ENCODE measurements around the gene GOLGA6B. TPM values are rescaled to one million over a fixed set of nuclear protein-coding genes. Genes with fewer than 3 reads are reported as not detected.
A peak's percentile ranks its signal among the peaks of the same experiment; 100 is the strongest.
"Not testable (repeated sequence)": the region's sequence is repeated elsewhere in the genome, so short reads cannot be mapped to it uniquely, and the experiment has no call there.

The GOLGA6B gene
- total RNA-seq, 2 experiments from 2014 or later: not detected

- DNase-seq: peak; percentile 77
- H3K4me3 Mint-ChIP-seq; POLR2A ChIA-PET; H3K4me1 Mint-ChIP-seq; CTCF ChIA-PET; H3K9me3 Mint-ChIP-seq; H3K27ac Mint-ChIP-seq; H3K36me3 Mint-ChIP-seq (ENCODE audit: low read depth); H3K27me3 Mint-ChIP-seq: not testable (repeated sequence)
Observed at GRCh38 chr15:72636519-72637282, 17.8 kb upstream of the GOLGA6B start.

DNA sequence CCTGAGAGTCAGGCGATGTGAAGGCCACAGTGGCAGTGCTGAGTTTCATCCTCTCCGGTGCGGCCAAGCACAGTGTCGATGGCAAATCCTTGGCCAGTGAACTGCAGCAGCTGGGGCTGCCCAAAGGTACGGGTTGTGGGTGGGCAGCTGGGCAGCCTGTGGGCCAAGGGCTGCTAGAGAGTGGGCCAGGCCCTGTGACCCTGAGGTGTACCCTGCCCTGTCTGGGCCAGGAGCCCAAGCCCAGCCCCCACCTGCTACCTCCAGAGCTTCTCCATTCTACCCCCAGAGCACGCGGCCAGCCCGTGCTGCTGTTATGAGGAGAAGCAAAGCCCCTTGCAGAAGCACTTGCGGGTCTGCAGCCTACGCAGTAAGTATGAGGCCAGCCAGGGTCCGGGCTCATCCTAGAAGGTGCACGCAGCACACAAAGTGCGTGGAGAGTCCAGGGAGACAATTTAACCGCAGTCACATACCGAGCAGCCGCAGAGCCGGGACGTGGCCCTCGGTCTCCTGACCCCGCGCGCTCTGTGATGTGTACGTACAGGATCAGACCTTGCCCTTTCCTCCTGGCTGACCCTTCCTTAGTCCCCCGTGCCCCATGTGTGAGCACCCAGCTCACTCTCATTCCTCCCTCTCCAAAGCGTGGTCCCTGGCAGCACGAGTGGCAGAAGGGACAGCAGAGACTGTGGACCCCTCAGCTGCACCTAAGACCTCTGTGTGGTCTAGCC lies 14.6 kb upstream of the GOLGA6B start:
- H3K9me3 Mint-ChIP-seq; H3K27ac Mint-ChIP-seq; POLR2A ChIA-PET; H3K36me3 Mint-ChIP-seq (ENCODE audit: low read depth); H3K4me3 Mint-ChIP-seq; CTCF ChIA-PET; H3K4me1 Mint-ChIP-seq; H3K27me3 Mint-ChIP-seq; DNase-seq: not testable (repeated sequence)

GRCh38 chr15:72642271-72642670 lies 12.2 kb upstream of the GOLGA6B start:
- H3K27me3 Mint-ChIP-seq, H3K9me3 Mint-ChIP-seq, CTCF ChIA-PET: not testable (repeated sequence)

DNA sequence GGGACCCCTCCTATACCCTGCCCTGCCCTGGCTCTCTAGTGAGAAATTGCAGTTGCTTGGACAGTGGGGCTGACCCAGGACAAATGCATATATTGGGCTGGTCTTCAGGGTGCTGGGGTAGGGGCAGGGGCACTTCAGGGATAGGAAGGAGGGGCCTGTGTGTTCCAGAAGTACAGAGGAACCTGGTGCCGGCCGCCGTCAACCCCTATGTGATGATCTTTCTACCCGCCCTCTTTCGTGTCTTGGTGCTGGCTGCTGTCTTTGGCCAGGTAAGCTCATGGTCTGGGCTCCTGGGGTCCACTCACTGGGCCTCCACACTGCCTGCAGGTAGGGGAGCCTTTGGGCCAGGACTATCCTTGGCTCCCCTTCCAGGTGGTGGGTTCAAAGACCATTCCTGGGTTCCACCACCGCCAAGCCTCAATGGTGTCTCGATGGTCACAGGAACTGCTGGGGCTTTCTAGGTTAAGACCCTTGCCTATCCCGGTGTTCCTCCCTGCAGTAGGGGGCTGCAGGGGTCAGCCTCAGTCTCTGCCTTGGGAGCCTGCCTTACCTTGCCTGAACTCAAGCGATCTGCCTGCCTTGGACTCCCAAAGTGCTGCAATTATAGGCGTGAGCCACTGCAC lies 5.8 kb upstream of the GOLGA6B start:
- not testable (repeated sequence) for H3K27ac Mint-ChIP-seq

More at GRCh38 chr15:72642271-72642670, 12.2 kb upstream of the GOLGA6B start:
- H3K36me3 Mint-ChIP-seq (ENCODE audit: low read depth); H3K27ac Mint-ChIP-seq; H3K4me3 Mint-ChIP-seq; POLR2A ChIA-PET; H3K4me1 Mint-ChIP-seq; DNase-seq: not testable (repeated sequence)

GRCh38 chr15:72656014-72656413 lies 1.5 kb downstream of the GOLGA6B start:
- H3K36me3 Mint-ChIP-seq (ENCODE audit: low read depth); CTCF ChIA-PET; H3K4me3 Mint-ChIP-seq; DNase-seq; H3K4me1 Mint-ChIP-seq; H3K9me3 Mint-ChIP-seq; H3K27me3 Mint-ChIP-seq; H3K27ac Mint-ChIP-seq; POLR2A ChIA-PET: not testable (repeated sequence)

More for the DNA sequence above, 5.8 kb upstream of the GOLGA6B start:
- H3K4me3 Mint-ChIP-seq; H3K9me3 Mint-ChIP-seq; H3K36me3 Mint-ChIP-seq (ENCODE audit: low read depth); H3K27me3 Mint-ChIP-seq; DNase-seq; CTCF ChIA-PET; H3K4me1 Mint-ChIP-seq; POLR2A ChIA-PET: not testable (repeated sequence)

- H3K27me3 Mint-ChIP-seq; H3K4me3 Mint-ChIP-seq; H3K9me3 Mint-ChIP-seq; DNase-seq; H3K36me3 Mint-ChIP-seq (ENCODE audit: low read depth); POLR2A ChIA-PET; CTCF ChIA-PET; H3K4me1 Mint-ChIP-seq; H3K27ac Mint-ChIP-seq: not testable (repeated sequence)
Observed at GRCh38 chr15:72661081-72661480, 6.6 kb downstream of the GOLGA6B start.

DNA sequence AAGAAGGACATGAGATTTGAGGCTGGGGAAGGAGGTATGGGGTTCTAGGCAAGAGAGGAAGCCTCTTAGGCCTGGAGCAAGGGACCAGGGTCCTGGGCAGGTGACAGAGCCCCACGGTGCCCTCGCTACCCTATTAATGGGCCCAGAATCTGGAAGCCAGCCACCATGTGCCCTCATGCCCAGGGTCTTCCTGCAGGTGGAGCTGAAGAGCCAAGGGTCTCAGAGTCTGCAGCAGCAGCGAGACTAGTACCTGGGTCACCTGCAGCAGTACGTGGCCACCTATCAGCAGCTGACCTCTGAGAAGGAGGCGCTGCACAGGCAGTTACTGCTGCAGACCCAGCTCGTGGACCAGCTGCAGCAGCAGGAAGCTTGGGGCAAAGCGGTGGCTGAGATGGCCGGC lies 9.4 kb downstream of the GOLGA6B start:
- H3K4me1 Mint-ChIP-seq; H3K9me3 Mint-ChIP-seq; H3K27ac Mint-ChIP-seq; DNase-seq; CTCF ChIA-PET; H3K27me3 Mint-ChIP-seq; H3K36me3 Mint-ChIP-seq (ENCODE audit: low read depth); H3K4me3 Mint-ChIP-seq; POLR2A ChIA-PET: not testable (repeated sequence)

GRCh38 chr15:72665706-72666105 lies 11.2 kb downstream of the GOLGA6B start:
- H3K4me3 Mint-ChIP-seq; CTCF ChIA-PET; H3K27ac Mint-ChIP-seq; H3K4me1 Mint-ChIP-seq; H3K9me3 Mint-ChIP-seq; DNase-seq; H3K27me3 Mint-ChIP-seq; POLR2A ChIA-PET; H3K36me3 Mint-ChIP-seq (ENCODE audit: low read depth): not testable (repeated sequence)

- DNase-seq; H3K27ac Mint-ChIP-seq; H3K9me3 Mint-ChIP-seq; H3K4me1 Mint-ChIP-seq; CTCF ChIA-PET; H3K4me3 Mint-ChIP-seq; POLR2A ChIA-PET; H3K36me3 Mint-ChIP-seq (ENCODE audit: low read depth): not testable (repeated sequence)
- H3K27me3 Mint-ChIP-seq: peaks cover 16% of the 10 kb centered on the region
Observed at GRCh38 chr15:72669803-72670202, 15.3 kb downstream of the GOLGA6B start.

DNA sequence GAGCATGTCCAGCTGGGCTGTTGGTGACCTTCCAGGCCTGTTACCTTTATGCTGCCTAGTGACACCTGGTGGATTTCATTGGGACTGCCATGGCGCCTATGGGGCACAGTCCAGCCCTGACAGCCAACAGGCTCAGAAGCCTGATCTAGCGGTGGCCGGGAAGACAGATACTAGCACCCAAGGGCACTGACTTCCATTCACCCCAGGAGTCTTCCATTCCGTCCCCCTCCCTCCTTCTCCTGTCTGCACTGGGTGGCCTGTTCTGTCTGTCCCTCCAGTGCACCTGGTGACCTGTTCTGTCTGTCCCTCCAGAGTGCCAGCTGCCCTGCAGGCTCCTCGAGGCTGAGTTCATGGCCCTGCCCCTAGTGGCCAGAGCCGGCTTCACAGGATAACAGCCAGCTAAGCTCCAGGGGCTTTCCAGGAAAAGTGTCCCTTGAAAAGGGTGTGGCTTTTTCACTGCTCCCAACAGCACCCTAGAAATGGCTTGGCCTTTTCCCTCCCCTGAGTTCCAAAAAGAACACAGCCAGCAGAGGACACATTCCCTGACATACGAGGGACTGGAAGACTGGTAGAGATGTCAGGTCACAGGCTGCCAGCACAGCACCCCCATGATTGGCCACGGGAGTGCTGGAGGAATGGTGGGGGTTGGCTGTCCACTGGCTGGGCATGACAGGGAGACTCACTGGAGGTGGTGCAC lies 16.3 kb downstream of the GOLGA6B start:
- H3K9me3 Mint-ChIP-seq; POLR2A ChIA-PET; H3K36me3 Mint-ChIP-seq (ENCODE audit: low read depth); H3K4me1 Mint-ChIP-seq: not testable (repeated sequence)
- CTCF ChIA-PET: interaction anchor here (0.6 to 2.1 kb wide), 14 partner anchors 10 to 358 kb away, joined by 3 to 17 read pairs (median 3); partner anchors contain the start of genes BBS4 and HIGD2B
- H3K4me3 Mint-ChIP-seq: peak overlapping the region; percentile 59
- H3K27ac Mint-ChIP-seq: peak overlapping the region; percentile 12
- peaks cover 16% of the 10 kb centered on the region for H3K27me3 Mint-ChIP-seq
- DNase-seq: peak; percentile 80

- ChIA-PET POLR2A (no interaction called here), CTCF (interaction anchor here (0.6 to 2.1 kb wide), 11 partner anchors 9 to 302 kb away, joined by 3 to 17 read pairs (median 4); partner anchors contain the start of genes BBS4 and HIGD2B)
- H3K36me3 Mint-ChIP-seq (ENCODE audit: low read depth): no peaks in the 10 kb centered on the region
- no peak overlapping the region for H3K4me3 Mint-ChIP-seq
- peaks cover 16% of the 10 kb centered on the region for H3K27me3 Mint-ChIP-seq
- H3K4me1 Mint-ChIP-seq: peaks cover 10% of the 10 kb centered on the region
- no peaks in the 10 kb centered on the region for H3K9me3 Mint-ChIP-seq
- H3K27ac Mint-ChIP-seq: no peak overlapping the region
- DNase-seq: no peak
Observed at GRCh38 chr15:72671525-72671924, 17.0 kb downstream of the GOLGA6B start.

- Mint-ChIP-seq H3K4me1 (no peaks in the 10 kb centered on the region), H3K4me3 (no peak overlapping the region), H3K9me3 (no peaks in the 10 kb centered on the region), H3K36me3 (ENCODE audit: low read depth) (no peaks in the 10 kb centered on the region), H3K27ac (no peak overlapping the region), H3K27me3 (peaks cover 26% of the 10 kb centered on the region)
- CTCF ChIA-PET: no interaction called here
- DNase-seq: no peak
- POLR2A ChIA-PET: no interaction called here
Observed at GRCh38 chr15:72676838-72677237, 22.3 kb downstream of the GOLGA6B start.

DNA sequence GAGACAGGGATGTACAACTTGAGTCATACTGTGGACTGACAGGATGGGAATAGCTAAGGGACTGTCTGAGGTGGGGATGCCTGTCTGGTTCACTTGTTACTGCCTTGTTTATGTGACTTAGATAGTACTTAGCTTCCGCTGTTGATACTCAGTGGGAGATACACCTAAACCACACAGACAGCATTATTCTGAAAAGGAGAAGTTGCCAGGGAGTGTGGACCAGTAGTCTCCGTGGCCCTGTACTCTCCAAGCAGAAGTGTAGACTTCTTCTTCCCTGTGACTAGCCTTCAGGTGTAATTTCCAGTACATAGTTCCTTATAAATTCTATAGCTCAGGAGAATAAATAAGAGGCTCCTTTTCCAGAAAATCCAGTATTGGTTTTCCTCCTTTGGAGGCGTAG lies 26.4 kb downstream of the GOLGA6B start:
- Mint-ChIP-seq H3K27ac (no peak overlapping the region), H3K36me3 (ENCODE audit: low read depth) (no peaks in the 10 kb centered on the region), H3K27me3 (peaks cover 19% of the 10 kb centered on the region), H3K9me3 (no peaks in the 10 kb centered on the region), H3K4me3 (no peak overlapping the region), H3K4me1 (peaks cover 9% of the 10 kb centered on the region)
- CTCF ChIA-PET: interaction anchor here (0.7 to 2.3 kb wide), 3 partner anchors 10 to 460 kb away, joined by 4 to 12 read pairs (median 6); no protein-coding TSS in a partner anchor
- POLR2A ChIA-PET: no interaction called here
- DNase-seq: no peak
